GM12801 (cell line): ENCODE data around the gene SMARCAL1.

ENCODE experiments used
- TF ChIP-seq, protein P1 (sequence below): IDR thresholded peaks from one replicate; pipeline ENCODE4 v1.5.1; 2011; ENCODE audit warnings: control low read depth; ENCODE audit not compliant: insufficient read length; ENCODE audit errors: extremely low read depth

SMARCAL1 gene

DNA sequence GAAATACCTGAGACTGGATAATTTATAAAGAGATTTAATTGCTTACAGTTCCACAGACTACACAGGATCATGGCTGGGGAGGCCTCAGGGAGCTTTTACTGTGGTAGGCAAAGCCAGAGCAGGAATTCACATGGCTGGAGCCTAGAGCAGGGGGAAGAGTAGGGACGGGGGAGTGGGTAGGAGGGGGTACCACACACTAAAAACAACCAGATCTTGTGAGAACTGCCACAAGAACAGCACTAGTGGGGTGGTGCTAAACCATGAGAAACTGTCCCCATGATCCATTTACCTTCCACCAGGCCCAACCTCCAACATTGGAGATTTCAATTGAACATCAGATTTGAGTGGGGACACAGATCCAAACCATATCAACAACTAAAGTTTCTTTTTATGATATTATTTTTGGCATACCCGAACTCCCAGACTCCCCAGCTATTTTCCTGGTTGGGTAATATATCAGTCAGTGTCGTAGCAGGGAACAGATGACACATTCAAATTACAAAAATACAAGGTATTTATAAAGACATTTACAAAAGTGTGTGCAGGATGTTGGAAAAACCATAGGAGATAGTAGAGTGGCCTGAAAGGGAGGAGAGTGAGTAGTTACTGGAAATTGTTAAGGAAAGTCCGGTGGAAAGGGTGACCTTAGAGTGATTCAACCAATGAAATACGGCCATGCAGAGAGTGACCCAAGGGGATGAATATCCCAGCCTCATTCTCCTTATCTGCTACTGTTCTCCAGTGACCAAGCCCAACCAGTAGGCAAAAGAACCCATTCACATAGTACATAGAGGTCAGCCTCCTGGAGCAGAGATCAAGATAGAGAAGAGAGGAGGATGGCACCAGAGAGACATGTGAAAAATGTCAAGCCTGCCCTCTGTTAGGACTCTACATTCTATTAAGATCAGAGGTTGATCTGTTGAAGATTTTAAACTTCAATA lies 95.2 kb downstream of the SMARCAL1 start:
- TF ChIP-seq, protein P1, sequence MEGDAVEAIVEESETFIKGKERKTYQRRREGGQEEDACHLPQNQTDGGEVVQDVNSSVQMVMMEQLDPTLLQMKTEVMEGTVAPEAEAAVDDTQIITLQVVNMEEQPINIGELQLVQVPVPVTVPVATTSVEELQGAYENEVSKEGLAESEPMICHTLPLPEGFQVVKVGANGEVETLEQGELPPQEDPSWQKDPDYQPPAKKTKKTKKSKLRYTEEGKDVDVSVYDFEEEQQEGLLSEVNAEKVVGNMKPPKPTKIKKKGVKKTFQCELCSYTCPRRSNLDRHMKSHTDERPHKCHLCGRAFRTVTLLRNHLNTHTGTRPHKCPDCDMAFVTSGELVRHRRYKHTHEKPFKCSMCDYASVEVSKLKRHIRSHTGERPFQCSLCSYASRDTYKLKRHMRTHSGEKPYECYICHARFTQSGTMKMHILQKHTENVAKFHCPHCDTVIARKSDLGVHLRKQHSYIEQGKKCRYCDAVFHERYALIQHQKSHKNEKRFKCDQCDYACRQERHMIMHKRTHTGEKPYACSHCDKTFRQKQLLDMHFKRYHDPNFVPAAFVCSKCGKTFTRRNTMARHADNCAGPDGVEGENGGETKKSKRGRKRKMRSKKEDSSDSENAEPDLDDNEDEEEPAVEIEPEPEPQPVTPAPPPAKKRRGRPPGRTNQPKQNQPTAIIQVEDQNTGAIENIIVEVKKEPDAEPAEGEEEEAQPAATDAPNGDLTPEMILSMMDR: no peak

DNA sequence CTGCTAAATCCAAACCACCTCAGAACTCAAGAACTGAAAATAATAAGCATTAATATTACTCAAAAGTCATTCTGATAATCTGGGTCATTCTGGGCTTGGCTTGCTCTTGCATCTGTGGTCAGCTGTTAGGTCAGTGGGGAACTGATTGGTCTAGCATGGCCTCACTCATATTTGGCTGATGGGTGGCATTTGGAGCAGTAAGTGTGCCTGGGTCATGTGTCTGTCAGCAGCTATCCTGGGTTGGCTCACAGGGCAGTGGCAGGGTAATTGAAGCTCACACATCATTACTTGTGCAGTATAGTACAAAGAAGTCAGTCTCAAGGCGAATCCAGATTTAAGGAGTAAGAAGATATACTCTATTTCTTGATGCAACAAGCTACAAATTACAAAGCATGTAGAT lies 95.9 kb downstream of the SMARCAL1 start:
- TF ChIP-seq, protein P1: no peak

DNA sequence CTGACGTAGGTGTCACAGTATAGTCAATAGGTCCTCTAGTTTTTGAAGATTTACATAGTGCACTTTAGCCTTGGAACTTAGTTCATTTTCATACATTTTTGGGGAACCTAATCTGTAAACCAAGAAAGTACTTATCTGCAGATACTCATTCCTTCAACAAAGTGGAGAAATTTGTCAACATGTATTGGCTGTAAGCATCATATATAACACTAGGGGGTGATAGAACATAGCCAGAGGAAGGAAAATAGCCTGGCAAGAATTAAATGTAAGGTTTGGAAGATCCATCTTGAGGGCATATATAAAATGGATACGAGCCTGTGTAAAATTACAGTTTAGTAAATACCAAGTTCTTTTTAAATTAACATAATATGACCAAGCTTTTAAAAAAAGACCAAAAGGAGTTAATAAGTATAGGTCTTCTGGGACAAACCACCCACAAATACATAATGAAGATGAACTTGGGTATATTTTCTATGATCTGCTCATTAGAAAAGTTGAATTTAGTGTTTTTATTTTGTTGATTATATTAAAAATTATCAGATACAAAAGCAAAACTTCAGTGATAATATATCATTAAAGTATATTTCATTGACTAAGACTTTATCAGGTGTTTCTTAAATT lies 104.6 kb downstream of the SMARCAL1 start:
- TF ChIP-seq, protein P1: no peak

DNA sequence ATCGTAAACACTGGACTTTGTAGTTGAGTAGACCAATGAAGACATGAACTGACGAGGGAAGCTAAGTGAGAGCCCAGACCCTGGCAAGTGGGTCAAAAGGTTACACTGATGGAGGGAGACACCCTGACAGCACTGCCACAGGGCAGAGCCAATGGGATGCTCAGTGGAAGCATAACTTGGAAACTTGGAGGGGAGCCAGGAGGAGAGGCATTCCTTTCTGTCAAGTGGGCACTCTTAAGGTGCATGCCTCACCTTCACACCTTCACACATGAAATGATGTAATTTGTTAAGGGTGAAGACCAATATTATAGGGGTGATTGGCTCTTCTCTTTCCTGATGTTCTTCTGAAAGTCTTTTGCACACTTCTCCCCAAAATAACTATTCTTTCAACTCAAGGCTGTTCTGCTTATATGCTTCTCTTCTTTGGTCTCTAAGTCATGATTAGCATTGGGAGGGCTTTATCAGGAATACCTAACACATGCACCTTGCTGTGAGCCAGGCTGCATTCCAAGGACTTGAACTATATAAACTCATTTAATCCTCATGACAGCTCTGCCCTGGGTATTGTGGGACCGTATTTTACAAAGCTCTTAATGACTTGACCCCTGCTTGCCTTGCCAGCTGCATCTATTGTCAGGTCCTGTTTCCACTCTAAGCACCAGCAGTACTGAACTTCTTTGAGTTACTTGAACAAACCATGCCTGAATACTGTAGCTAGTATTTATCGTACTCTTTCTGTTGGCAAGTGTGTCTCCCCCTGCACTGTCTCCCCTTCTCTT lies 105.4 kb downstream of the SMARCAL1 start:
- TF ChIP-seq, protein P1: no peak

DNA sequence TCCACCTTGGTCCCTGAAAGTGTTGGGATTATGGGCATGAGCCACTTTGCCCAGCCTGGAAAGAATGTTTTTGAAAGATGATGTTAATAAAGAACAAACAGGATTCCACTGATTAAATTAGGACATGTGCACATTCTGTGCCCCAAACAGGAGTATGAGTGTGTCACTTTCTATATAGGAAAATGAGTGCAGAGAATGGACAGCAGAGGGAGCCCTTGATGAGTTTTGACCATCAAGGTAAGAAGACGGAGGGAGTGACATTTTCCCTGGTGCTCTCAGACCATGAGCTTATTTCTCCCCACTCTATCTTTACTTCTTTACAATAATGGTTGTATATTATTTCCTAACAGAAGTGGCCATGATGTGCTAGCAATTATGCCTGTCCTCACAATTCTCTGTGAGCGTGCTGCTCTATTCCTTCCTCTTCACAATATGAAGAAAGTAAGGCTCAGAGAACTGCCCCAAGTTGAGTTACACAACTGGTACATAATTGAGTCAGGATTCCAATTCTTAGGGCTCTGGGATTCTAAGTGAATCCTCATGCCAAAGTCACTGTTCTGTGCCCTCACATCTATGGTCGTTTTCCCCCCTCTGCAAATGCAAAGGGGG lies 107.0 kb downstream of the SMARCAL1 start:
- TF ChIP-seq, protein P1: no peak

DNA sequence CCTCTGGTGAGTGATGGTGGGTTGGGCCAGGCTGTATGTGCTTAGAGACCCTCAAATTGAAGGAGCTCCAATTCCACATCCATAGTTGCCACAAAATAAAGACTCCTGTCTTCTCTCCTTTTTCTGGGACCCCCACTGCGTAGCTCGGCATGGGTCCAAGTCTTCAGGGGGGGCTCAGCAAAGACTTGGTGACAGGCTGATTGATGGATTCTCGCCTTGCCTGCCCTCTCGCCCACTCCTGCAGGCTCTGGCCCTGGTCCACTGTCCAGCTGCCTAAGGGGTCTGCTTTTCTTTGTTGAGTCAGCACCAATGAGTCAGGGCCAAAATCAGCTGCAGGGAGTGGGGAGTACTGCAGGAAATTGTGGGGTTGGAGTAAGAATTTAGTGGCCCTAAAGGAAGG lies 107.8 kb downstream of the SMARCAL1 start:
- TF ChIP-seq, protein P1: no peak

DNA sequence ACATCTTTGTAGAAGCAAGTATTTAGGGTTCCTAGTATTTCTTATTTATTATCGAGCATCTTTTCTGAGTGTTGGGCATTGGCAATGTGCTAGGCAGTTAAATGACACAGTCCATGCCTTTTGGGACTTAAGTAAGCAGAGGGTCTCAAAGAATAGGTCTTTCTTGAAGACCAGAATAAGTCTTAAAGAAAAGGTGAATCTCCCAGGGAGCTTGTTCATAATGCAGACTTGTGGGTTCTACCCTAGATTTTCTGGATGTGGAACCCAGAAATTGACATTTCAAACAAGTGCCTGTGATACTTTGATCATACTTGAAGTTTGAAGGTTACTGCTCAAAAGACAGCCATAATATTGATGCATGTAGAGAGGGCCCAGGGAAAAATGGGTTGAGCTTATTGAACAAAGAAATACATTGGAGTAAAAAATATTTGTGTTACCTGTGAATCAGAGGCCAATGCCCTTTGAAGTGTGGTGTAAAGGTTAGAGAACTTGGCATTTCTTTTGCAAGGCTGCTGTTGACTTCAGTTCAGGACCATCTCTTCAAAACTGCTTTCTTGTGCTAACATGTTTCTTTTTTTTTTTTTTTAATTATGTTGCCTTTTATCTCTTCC lies 110.7 kb downstream of the SMARCAL1 start:
- TF ChIP-seq, protein P1: no peak
